ENCODE measurements around the gene HSPBAP1. TPM values are rescaled to one million over a fixed set of nuclear protein-coding genes. Genes with fewer than 3 reads are reported as not detected.
"Not testable (repeated sequence)": the region's sequence is repeated elsewhere in the genome, so short reads cannot be mapped to it uniquely, and the experiment has no call there.

The HSPBAP1 gene
- polyA plus RNA-seq, 4 donors, result 10.0 to 17.3 (median 13.2) TPM

- no peak for DNase-seq (ENCODE audit: low read depth in 4 of 4, low spot score in 2 of 4)
These were observed 5.8 kb downstream of the HSPBAP1 start for GRCh38 chr3:122787872-122788271.

GRCh38 chr3:122786066-122786465, 7.6 kb downstream of the HSPBAP1 start:
- no peak for DNase-seq (ENCODE audit: low read depth in 4 of 4, low spot score in 2 of 4)

- no peak for DNase-seq (ENCODE audit: low read depth in 4 of 4, low spot score in 2 of 4)
These were observed 8.4 kb downstream of the HSPBAP1 start for GRCh38 chr3:122785231-122785630.

- DNase-seq (ENCODE audit: low read depth in 4 of 4, low spot score in 2 of 4), result no peak
These were observed 9.2 kb downstream of the HSPBAP1 start for GRCh38 chr3:122784436-122784835.

GRCh38 chr3:122782804-122783203, 10.8 kb downstream of the HSPBAP1 start:
- DNase-seq (ENCODE audit: low read depth in 4 of 4, low spot score in 2 of 4), result no peak

- no peak for DNase-seq (ENCODE audit: low read depth in 4 of 4, low spot score in 2 of 4)
These were observed 16.1 kb downstream of the HSPBAP1 start for GRCh38 chr3:122777563-122777962.

- no peak for DNase-seq (ENCODE audit: low read depth in 4 of 4, low spot score in 2 of 4)
These were observed 16.8 kb downstream of the HSPBAP1 start for GRCh38 chr3:122776675-122777468.

GRCh38 chr3:122774564-122774963, 19.1 kb downstream of the HSPBAP1 start:
- DNase-seq (ENCODE audit: low read depth in 4 of 4, low spot score in 2 of 4), result no peak

- DNase-seq (ENCODE audit: low read depth in 4 of 4, low spot score in 2 of 4), result no peak
These were observed 19.6 kb downstream of the HSPBAP1 start for GRCh38 chr3:122773944-122774509.

- no peak for DNase-seq (ENCODE audit: low read depth in 4 of 4, low spot score in 2 of 4)
These were observed 20.8 kb downstream of the HSPBAP1 start for GRCh38 chr3:122772827-122773226.

GRCh38 chr3:122770521-122771202, 23.0 kb downstream of the HSPBAP1 start:
- DNase-seq (ENCODE audit: low read depth in 4 of 4, low spot score in 2 of 4), result no peak

- DNase-seq (ENCODE audit: low read depth in 4 of 4, low spot score in 2 of 4), result no peak
These were observed 25.9 kb downstream of the HSPBAP1 start for GRCh38 chr3:122767540-122768372.

GRCh38 chr3:122766430-122766829, 27.2 kb downstream of the HSPBAP1 start:
- no peak for DNase-seq (ENCODE audit: low read depth in 4 of 4, low spot score in 2 of 4)

- DNase-seq (ENCODE audit: low read depth in 4 of 4, low spot score in 2 of 4), result no peak
These were observed 33.0 kb downstream of the HSPBAP1 start for GRCh38 chr3:122760453-122761271.

- DNase-seq (ENCODE audit: low read depth in 4 of 4, low spot score in 2 of 4), result no peak
These were observed 34.6 kb downstream of the HSPBAP1 start for GRCh38 chr3:122758877-122759560.

GRCh38 chr3:122755491-122755890, 38.1 kb downstream of the HSPBAP1 start:
- DNase-seq (ENCODE audit: low read depth in 4 of 4, low spot score in 2 of 4), result no peak

GRCh38 chr3:122754929-122755328, 38.7 kb downstream of the HSPBAP1 start:
- peak in 1 of 4 donors; percentile 4 for DNase-seq (ENCODE audit: low read depth in 4 of 4, low spot score in 2 of 4)

GRCh38 chr3:122748347-122748746, 45.3 kb downstream of the HSPBAP1 start:
- DNase-seq (ENCODE audit: low read depth in 4 of 4, low spot score in 2 of 4), result no peak

GRCh38 chr3:122747295-122747694, 46.3 kb downstream of the HSPBAP1 start:
- not testable (repeated sequence) for DNase-seq (ENCODE audit: low read depth in 4 of 4, low spot score in 2 of 4)

Data from left renal cortex interstitium (tissue), 4 donors.